GM19438 (cell line): Measurements from ENCODE around the gene ANKLE1.
A peak's percentile ranks its signal among the peaks of the same experiment; 100 is the strongest.

Experiments
- ATAC-seq: cut with Tn5 transposase; IDR thresholded peaks from one replicate; pipeline ENCODE4 v1.9.1; 2021; ENCODE audit warnings: low read depth; ENCODE audit not compliant: unreplicated experiment

The ANKLE1 gene

DNA sequence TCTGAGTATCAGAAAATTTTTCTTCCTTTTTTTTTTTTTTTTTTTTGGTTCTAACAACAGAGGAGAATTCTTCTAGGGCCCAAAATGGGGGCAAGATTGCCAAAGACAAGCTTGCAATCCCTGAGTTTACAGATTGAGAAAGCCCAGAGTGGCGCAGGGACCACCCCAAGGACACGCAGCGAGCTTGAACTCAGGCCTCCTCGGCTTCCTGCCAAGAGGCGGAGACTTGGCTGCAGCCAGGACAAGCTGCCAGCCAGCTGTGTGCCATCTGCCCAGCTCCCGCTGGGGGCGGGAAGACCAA, 23.5 kb downstream of the ANKLE1 start:
- no peak for ATAC-seq

DNA sequence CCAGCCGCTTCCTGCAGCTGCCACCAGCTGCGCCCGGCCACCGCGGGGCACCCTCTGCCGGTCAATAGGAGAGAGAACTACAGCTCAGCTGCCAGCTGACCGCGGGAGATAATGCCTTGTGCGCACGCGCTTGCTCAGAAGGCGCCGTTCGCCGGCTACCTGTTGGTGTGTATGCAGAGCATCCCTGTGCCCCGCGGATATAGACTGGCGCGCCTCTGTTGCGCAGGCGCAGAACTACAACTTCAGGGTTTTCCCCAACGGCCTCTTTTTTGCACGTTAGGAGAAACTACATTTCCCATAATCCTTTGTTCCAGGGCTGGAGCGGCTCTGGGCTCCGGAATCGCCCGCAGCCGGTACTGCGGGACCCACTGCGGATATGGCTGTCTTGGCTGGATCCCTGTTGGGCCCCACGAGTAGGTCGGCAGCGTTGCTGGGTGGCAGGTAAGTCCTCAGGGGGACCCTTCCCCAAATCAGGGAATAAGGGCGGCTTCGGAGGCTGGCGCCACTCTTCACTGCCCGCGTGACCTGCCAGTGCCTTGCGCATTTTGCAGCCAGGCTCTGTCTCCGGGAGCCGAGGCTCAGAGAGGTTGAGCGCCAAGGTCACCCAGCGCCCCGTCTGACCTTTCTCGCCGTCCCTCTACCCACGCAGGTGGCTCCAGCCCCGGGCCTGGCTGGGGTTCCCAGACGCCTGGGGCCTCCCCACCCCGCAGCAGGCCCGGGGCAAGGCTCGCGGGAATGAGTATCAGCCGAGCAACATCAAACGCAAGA, 24.0 kb downstream of the ANKLE1 start, which contains the start of gene MRPL34:
Gene MRPL34, plus strand, starts transcription at position 356 of the 768 bp plus-strand sequence. Its CDS starts 21 bp downstream, at position 377.
- ATAC-seq: peak; percentile 53

DNA sequence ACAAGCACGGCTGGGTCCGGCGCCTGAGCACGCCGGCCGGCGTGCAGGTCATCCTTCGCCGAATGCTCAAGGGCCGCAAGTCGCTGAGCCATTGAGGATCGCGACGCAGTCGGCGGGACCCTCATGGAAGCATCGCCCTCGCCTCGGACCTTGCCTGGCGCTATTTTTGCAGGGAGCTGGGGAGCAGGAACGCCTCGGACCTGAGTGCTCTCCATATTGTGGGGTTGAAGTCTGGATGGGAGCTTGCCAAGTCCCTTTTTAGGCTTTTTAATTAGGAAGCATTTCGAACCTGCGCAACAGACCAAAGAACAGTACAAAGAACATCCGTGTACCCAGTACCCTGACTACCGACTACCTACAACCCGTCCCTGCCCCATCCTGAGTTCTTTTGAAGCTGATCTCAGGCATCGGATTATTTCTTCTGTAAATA, 24.6 kb downstream of the ANKLE1 start:
- ATAC-seq: no peak

DNA sequence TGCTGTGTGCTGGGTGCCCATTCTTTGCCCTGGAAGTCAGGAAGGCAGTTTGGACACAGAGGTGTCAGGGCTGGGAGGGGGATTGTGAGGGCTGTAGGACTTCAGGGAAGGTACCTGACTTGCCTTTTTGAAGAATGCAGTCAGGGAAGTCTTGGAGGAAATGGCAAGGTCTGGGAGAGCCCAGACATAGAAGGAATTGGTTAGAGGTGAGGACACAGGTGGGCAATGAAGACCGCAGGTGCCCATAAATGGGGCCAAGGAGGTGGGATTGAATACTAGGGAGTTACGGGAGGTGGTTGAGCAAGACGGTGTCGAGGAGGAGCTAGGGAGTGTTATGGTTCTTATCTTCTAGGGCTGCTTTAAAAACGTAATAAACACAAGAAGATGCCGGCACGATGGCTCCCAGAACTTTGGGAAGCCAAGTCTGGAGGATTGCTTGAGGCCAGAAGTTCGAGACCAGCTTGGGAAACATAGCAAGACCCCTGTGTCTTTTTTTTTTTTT, 26.2 kb downstream of the ANKLE1 start:
- ATAC-seq: no peak

- peak; percentile 52 for ATAC-seq
Observed at GRCh38 chr19:17309198-17309964, 27.7 kb downstream of the ANKLE1 start, which contains the start of gene DDA1. DDA1 (plus strand) TSS chr19:17309563; CDS start chr19:17309655, 92 bp downstream.

DNA sequence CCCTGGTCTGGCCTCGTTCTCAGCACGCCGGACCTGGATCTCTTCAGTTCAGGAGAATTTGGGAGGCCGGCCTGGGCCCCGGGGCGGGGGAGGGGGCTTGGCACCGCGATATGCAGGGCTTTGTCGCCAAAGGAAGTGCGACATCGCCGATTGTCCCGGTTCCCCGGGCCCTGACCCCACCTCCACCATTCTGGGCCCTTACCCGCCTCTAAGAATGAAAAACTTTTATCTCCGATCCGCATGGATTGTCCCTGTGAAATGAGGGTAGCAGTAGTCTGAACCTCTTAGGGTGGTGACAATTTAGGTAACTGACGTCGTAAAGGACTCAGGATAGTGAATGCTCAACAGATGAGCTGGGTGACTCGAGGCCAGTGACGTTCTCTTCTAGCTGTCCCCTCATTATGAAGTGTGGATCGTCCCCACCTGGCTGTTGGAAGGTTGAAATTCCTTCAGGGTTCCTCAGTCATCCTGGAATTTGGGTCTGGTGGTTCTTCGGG, 28.3 kb downstream of the ANKLE1 start:
- no peak for ATAC-seq

DNA sequence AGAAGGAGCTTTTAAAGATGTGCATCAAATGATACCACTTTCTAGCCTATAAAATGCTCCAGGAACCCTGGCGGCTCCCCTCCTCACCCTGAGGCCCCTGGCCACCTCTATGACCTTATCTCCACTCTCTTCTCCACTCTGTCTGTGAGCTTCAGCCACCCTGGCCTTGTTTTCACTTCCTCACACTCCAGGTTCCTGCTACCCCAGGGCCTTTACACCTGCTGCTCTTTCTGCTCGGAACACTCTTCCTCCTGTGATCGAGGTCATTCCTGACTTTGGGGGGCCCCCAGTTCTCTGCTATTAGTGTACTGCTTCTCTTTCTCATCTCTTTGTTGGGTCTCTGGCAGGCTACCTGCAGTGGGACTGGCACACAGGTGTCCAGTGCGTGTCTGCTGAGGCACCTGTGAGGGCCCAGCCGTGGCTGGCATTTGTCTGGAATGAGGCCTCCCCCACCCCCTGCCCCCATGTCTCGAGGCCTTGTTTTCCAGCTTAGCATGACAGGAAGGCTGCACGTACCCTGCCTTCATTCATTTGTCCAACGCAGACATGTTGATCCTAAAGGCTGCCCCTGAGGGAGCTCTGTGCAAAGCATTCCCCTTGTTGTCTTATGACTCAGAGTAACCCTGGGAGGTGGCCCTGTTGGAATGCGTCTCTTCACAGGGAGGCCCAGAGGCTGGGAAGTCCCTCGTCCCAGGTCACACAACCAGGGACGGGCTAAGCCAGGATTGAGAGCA, 29.9 kb downstream of the ANKLE1 start:
- ATAC-seq: no peak

- no peak for ATAC-seq
Observed at GRCh38 chr19:17312189-17313113, 30.8 kb downstream of the ANKLE1 start.

GRCh38 chr19:17314007-17314593, 32.4 kb downstream of the ANKLE1 start:
- no peak for ATAC-seq

DNA sequence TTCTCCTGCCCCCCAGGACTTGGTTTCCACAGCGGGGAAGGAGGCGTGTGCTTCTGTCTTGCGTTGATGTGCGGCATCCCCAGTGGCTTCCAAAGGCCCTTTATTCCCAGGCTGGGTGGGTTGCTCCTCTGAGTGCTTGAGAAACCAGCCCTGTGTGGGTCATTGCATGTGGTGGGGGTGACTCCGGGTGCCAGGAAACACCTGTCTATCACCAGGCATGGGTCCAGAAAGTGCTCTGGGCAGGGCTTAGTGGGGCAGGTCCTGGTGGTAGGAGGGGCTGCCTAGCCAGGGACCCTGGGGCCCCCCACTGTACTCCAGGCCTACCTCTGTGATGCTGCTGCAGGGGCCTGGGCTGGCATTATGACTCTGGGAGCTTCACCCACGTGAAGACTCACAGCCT, 37.3 kb downstream of the ANKLE1 start:
- no peak for ATAC-seq

GRCh38 chr19:17319473-17320238, 38.0 kb downstream of the ANKLE1 start:
- no peak for ATAC-seq

DNA sequence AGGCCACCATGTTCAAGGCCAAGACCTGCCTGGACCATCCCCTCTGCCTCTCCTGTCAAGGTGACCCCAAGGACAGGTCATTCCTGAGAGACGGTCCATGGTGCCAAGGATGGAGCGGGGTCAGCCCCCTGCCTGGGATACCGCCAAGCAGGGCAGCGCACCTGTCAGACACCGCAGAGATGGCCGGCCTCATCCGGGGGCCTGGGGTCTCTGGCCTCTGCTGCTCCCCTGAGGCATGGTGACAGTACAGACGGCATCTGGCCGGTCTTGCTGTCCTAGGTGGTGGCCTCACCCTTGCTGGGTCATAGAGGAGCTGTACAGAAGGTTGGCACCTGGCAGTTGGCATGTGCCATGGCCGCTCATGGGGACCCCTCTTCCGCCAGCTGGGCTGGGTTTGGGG, 38.7 kb downstream of the ANKLE1 start:
- no peak for ATAC-seq

DNA sequence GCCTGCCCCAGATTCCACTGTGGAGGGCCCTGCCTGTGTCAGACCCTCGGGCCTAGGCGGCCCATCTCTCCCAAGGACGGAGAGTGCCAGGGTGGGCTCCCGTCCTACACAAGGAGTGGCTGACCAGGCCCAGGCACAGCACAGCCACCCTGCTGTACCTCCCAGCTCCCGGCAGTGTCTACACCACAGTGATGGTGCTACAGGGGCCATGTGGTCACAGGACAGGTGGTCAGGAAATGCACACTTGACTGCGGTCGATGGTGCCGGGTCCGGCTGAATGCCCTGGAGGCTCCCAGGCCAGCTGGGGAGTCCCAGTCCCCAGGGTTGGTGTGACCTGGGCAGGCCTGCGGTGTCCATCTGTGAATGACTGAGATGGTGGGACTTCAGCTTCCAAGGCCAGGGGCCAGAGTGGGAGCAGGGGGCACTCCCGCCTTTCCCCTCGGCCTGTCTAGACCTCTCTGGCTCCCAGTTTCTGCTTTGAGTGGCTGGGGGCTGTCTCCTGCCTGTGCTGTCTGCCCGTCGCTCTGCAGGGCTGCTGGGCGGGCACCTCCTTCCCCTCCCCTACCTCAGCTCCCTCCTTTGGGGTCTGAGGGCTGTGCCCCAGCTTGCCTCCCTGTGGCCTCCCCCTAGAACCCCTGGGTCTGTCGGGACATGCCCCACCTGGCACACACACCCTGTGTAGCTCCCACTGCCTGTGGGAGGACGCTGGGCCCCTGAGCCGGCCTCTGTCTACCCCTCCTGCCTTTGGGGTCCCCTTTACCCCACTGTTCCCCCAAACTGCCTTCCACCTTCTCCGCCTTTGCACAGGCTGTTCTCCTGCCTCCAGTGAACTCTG, 40.2 kb downstream of the ANKLE1 start:
- no peak for ATAC-seq

GRCh38 chr19:17322854-17323253, 41.2 kb downstream of the ANKLE1 start:
- no peak for ATAC-seq

GRCh38 chr19:17323300-17323963, 41.7 kb downstream of the ANKLE1 start:
- ATAC-seq: no peak

DNA sequence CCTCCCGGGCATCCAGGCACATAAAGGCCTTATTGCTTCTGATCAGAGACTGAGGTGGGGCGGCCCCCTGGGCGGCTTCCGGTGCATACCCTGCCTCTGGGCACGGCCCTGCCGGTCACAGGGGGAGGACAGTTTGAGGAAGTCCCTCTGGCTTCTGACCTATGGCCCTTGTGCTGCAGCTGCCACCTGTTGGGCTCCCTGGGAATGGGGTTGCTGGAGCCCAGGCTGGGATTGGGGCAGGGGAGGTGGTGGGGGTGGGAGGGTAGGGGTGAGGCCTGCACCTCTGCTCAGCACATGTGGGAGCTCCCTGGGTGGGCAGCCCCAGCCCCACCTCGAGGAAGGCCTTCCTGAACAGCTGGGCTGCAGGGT, 42.2 kb downstream of the ANKLE1 start:
- ATAC-seq: no peak

DNA sequence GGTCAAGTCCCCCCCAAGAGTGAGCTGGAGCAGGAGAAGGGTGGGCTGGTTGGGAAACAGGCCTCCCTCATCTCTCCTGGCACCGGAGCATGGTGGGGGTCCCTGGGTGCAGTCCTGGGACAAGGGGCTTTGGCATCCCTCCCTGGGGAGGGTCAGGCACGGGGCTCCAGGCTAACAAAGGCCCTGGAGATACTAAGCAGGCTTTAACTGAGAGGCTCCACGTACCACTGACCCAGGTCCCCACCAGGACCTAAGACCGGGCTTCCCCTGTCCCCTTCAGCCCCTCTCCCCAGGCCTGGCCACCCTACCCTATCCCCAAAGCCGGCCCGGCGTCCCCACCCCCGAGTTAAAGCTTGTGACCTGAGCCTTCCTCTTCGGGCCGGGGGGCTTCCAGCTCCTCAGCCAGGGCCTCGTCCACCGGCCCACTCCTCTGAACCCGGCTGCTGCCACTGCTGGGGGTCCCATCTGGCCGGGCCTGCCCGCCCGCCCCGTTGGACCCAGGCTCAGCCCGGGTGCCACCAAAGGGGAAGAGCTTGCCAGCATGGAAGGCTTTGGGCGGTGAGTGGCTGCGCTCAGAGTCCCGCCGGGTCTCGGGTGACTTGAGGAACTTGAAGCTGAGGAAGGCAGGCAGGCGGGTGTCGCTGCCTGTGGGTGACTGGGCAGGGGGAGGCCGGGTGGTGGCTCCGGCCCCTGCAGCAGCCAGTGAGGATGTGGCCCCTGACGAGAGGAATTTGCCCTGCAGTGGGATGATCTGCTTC, 42.8 kb downstream of the ANKLE1 start:
- no peak for ATAC-seq
